GM18508 (cell line): ENCODE results near the gene ENPP5.

Experiments used
- ATAC-seq: cut with Tn5 transposase; IDR thresholded peaks from one replicate; pipeline ENCODE4 v1.9.1; 2021; ENCODE audit warnings: moderate number of reproducible peaks; ENCODE audit not compliant: insufficient read depth, unreplicated experiment

The ENPP5 gene

DNA sequence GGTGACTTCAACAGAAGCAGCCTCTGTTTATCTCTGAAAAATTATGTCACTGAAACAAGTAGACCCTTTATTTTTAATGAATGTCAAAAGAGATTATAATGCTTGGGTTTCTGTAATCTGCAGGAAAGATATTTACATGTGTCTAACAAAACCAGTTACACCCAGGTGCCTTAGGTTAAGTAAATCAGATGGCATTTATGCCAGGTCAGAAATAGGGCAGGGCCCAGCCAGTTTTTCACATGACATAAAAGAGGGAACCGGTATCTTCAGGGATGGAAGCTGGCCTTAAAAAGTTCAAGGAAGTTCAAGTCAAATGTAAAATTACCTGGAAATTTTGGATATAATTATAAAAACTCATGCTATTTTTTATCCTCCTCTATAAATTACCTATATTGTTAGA, 55.1 kb downstream of the ENPP5 start:
- no peak for ATAC-seq

DNA sequence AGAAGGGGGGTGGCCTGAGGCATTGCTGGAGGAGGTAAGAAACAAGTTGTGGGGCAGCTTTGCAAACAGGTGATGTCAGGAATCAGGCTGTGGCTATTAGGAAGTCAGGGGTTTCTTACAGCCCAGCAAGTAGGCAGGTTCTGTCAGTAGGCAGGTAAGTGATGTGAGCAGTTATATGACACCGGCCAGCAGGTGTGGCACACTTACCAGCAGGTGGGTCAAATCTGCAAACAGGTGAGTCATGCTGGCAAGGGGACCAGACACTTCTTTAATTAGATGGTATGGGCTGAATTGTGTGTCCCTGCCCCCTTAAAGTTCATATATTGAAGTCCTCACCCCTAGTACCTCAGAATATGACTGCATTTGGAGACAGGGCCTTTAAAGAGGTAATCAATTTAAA, 57.4 kb downstream of the ENPP5 start:
- ATAC-seq, result no peak
